ENCODE measurements around the gene PEAK1. TPM values are rescaled to one million over a fixed set of nuclear protein-coding genes. Genes with fewer than 3 reads are reported as not detected.

PEAK1 gene
- total RNA-seq, 1 donor from 2014 or later, result 32.3 TPM

DNA sequence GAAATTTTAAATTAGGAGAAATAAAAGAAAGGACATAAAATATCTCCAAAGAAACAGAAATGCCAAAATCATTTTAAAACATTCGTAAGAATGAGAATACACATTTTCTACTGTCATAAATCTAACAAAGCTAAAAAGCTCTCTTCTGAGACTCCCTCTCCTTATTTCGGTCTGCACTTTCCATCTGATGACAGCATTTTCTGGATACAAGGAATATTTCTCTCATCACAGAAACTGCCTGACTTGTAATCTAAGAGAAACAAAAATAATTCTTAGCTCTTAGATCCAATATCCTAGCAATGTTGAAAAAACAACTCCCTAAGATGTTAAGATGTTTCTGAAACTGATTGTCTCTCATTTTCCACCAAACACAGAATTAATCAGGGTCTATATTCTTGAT, 93.5 kb downstream of the PEAK1 start:
- Mint-ChIP-seq H3K4me1 (ENCODE audit: low read depth) (peaks cover 15% of the 10 kb centered on the region), H3K4me3 (ENCODE audit: low read depth) (no peak overlapping the region), H3K36me3 (ENCODE audit: insufficient read depth) (peaks cover 3% of the 10 kb centered on the region), H3K27ac (no peak overlapping the region), H3K27me3 (no peaks in the 10 kb centered on the region), H3K9me3 (ENCODE audit: low read depth) (peaks cover 4% of the 10 kb centered on the region)
- no peak for DNase-seq (ENCODE audit: low spot score, unreplicated experiment)
- TF ChIP-seq, protein P1, sequence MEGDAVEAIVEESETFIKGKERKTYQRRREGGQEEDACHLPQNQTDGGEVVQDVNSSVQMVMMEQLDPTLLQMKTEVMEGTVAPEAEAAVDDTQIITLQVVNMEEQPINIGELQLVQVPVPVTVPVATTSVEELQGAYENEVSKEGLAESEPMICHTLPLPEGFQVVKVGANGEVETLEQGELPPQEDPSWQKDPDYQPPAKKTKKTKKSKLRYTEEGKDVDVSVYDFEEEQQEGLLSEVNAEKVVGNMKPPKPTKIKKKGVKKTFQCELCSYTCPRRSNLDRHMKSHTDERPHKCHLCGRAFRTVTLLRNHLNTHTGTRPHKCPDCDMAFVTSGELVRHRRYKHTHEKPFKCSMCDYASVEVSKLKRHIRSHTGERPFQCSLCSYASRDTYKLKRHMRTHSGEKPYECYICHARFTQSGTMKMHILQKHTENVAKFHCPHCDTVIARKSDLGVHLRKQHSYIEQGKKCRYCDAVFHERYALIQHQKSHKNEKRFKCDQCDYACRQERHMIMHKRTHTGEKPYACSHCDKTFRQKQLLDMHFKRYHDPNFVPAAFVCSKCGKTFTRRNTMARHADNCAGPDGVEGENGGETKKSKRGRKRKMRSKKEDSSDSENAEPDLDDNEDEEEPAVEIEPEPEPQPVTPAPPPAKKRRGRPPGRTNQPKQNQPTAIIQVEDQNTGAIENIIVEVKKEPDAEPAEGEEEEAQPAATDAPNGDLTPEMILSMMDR (IDR thresholded peaks at IDR 0.05; ENCODE audit: unreplicated experiment), result no peak

DNA sequence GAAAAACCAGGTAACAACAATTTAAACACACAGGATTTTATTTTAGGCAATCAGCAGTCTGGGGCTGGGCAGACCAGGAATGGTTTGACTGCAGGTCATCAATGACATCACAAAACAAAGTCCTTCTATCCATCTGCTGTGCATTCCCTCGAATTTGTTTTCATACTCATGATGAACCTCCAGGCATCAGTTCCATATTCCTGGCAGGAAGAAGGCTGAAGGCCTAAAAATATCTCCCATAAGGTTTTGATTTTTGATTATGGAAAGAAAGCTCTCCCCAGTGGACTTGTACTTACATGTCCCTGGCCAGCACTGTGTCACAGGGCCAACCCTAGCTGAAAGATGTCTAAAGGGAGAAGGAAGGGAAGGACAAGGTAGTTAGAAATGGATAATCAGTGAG, 107.4 kb downstream of the PEAK1 start:
- H3K4me1 Mint-ChIP-seq (ENCODE audit: low read depth), result peaks cover 8% of the 10 kb centered on the region
- TF ChIP-seq, protein P1 (IDR thresholded peaks at IDR 0.05; ENCODE audit: unreplicated experiment), result no peak
- no peaks in the 10 kb centered on the region for H3K9me3 Mint-ChIP-seq (ENCODE audit: low read depth)
- no peaks in the 10 kb centered on the region for H3K36me3 Mint-ChIP-seq (ENCODE audit: insufficient read depth)
- DNase-seq (ENCODE audit: low spot score, unreplicated experiment), result no peak
- no peak overlapping the region for H3K27ac Mint-ChIP-seq
- H3K4me3 Mint-ChIP-seq (ENCODE audit: low read depth), result no peak overlapping the region
- H3K27me3 Mint-ChIP-seq, result no peaks in the 10 kb centered on the region

DNA sequence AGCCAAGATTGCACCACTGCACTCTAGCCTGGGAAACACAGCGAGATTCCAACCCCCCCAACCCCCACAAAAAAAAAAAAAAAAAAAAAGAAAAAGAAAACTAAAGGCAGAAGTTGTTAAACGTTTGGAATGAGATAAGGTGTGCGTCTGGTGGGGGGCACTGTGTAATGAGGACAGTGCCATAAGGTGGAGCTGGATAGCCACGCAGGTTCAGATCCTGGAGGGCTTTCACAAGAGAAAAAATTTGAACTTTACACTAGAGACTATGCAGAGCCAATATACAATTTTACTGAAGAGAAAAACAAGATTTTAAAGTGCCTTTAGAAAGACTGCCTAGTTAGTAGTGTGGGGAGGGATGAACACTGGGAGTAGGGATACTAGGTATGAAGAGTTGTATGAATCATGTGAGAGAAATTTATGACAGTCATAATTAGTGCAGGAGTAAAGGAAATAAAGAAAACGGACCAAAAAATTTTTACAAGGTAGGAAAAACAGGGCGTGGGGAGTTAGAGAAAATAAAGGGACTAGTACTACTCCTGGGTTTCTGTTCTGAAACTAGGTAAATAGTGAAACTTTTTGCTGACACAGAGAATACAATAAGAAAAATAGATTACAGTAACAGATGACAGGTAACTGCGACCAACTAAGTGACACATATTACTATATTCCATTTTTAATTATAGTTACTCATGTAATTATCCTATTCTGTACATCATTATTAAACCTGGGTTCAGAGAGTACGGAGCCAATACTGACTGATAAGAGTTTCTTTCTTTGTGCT, 108.1 kb downstream of the PEAK1 start:
- Mint-ChIP-seq H3K9me3 (ENCODE audit: low read depth) (no peaks in the 10 kb centered on the region), H3K27ac (no peak overlapping the region), H3K27me3 (no peaks in the 10 kb centered on the region), H3K36me3 (ENCODE audit: insufficient read depth) (no peaks in the 10 kb centered on the region), H3K4me1 (ENCODE audit: low read depth) (peaks cover 7% of the 10 kb centered on the region), H3K4me3 (ENCODE audit: low read depth) (no peak overlapping the region)
- TF ChIP-seq, protein P1 (IDR thresholded peaks at IDR 0.05; ENCODE audit: unreplicated experiment), result no peak
- no peak for DNase-seq (ENCODE audit: low spot score, unreplicated experiment)

DNA sequence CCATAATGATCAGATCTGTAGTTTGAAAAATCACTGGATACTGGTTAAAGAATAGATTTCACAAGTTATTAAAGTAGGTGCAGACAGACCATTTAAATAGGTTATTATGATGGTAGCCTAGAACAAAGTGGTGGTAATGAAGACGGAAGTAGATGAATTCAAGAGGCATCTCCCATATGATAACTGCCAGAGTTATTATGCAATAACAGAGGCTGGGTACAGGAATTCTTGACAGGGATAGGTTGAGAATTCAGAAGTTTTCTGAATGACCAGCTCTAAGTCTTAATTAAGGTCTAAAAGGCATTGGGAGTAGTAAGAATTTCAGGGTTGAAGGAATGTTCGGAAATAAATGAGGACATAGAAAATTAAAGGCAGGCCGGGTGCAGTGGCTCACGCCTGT, 108.9 kb downstream of the PEAK1 start:
- H3K9me3 Mint-ChIP-seq (ENCODE audit: low read depth), result no peaks in the 10 kb centered on the region
- TF ChIP-seq, protein P1 (IDR thresholded peaks at IDR 0.05; ENCODE audit: unreplicated experiment), result no peak

DNA sequence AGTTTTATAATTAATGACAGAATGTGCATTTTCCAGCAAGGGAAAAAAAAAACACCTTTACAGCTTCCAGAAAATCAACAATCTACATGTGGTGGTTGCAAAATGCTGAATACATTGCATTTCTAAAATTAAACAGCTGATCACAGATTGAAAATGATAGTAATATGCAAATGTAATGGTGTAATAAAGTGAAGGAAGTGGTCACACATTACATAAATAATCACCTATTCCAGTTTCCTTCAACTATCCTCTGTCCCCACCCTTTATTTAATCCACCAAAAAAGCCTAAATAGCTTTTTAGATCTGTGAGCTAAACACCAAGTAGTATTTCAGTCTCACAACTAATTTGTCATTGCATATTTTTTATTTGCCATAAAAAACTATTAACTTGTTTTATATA, 110.5 kb downstream of the PEAK1 start:
- H3K9me3 Mint-ChIP-seq (ENCODE audit: low read depth), result no peaks in the 10 kb centered on the region
- no peak overlapping the region for H3K27ac Mint-ChIP-seq
- H3K4me3 Mint-ChIP-seq (ENCODE audit: low read depth), result no peak overlapping the region
- H3K4me1 Mint-ChIP-seq (ENCODE audit: low read depth), result peaks cover 7% of the 10 kb centered on the region
- no peak for DNase-seq (ENCODE audit: low spot score, unreplicated experiment)
- H3K27me3 Mint-ChIP-seq, result no peaks in the 10 kb centered on the region
- H3K36me3 Mint-ChIP-seq (ENCODE audit: insufficient read depth), result no peaks in the 10 kb centered on the region
- TF ChIP-seq, protein P1 (IDR thresholded peaks at IDR 0.05; ENCODE audit: unreplicated experiment), result no peak

More for the DNA sequence above, 108.9 kb downstream of the PEAK1 start:
- H3K4me3 Mint-ChIP-seq (ENCODE audit: low read depth), result no peak overlapping the region
- DNase-seq (ENCODE audit: low spot score, unreplicated experiment), result no peak
- no peaks in the 10 kb centered on the region for H3K27me3 Mint-ChIP-seq
- H3K36me3 Mint-ChIP-seq (ENCODE audit: insufficient read depth), result no peaks in the 10 kb centered on the region
- no peak overlapping the region for H3K27ac Mint-ChIP-seq
- peaks cover 7% of the 10 kb centered on the region for H3K4me1 Mint-ChIP-seq (ENCODE audit: low read depth)

Measured in progenitor cell of endocrine pancreas (in vitro differentiated cells).